ENCODE data around the gene FRMD6.

The FRMD6 gene

DNA sequence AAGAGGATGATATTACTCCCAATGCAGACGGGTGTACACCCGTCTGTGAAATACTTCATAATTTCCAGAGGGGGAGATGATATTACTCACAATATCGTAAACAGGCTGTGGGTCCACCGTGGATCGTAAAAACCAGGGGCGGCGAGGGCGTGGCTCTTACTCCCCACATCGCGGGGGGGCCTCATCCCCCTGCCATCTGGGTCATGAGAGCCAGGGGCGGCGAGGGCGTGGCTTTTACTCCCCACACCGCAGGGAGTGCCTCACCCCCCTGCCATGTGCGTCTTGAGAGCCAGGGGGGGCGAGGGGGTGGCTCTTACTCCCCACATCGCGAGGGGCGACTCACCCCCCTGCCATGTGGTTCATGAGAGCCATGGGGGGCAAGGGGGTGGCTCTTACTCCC, 122.5 kb downstream of the FRMD6 start:
- H3K36me3 ChIP-seq (ENCODE audit: insufficient read depth, low read length) = no peaks in the 10 kb centered on the region
- H3K4me1 ChIP-seq (ENCODE audit: insufficient read depth, low read length, poor library complexity, severe bottlenecking) = no peaks in the 10 kb centered on the region
- no peak overlapping the region for H3K4me3 ChIP-seq (ENCODE audit: low read length, poor library complexity, severe bottlenecking)
- H3K9me3 ChIP-seq (ENCODE audit: insufficient read depth, low read depth, low read length) = no peaks in the 10 kb centered on the region
- H3K9ac ChIP-seq (ENCODE audit: low read depth, low read length, poor library complexity, severe bottlenecking) = no peak overlapping the region
- H4K20me1 ChIP-seq (ENCODE audit: insufficient read depth, low read length, poor library complexity, severe bottlenecking) = no peaks in the 10 kb centered on the region
- H2AFZ ChIP-seq (ENCODE audit: low read length) = no peak overlapping the region
- no peaks in the 10 kb centered on the region for H3F3A ChIP-seq (ENCODE audit: low read depth)
- no peaks in the 10 kb centered on the region for H3K79me2 ChIP-seq (ENCODE audit: insufficient read depth, low read length)
- H3K4me2 ChIP-seq (ENCODE audit: low read depth, low read length, poor library complexity, severe bottlenecking) = no peak overlapping the region
- TF ChIP-seq, protein P1, sequence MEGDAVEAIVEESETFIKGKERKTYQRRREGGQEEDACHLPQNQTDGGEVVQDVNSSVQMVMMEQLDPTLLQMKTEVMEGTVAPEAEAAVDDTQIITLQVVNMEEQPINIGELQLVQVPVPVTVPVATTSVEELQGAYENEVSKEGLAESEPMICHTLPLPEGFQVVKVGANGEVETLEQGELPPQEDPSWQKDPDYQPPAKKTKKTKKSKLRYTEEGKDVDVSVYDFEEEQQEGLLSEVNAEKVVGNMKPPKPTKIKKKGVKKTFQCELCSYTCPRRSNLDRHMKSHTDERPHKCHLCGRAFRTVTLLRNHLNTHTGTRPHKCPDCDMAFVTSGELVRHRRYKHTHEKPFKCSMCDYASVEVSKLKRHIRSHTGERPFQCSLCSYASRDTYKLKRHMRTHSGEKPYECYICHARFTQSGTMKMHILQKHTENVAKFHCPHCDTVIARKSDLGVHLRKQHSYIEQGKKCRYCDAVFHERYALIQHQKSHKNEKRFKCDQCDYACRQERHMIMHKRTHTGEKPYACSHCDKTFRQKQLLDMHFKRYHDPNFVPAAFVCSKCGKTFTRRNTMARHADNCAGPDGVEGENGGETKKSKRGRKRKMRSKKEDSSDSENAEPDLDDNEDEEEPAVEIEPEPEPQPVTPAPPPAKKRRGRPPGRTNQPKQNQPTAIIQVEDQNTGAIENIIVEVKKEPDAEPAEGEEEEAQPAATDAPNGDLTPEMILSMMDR (conservative IDR thresholded peaks at IDR 0.05; ENCODE audit: low read length) = no peak
- TF ChIP-seq EZH2phosphoT487 (IDR thresholded peaks at IDR 0.05; ENCODE audit: borderline replicate concordance) = no peak
- H3K9me2 ChIP-seq (replicated peaks; ENCODE audit: low read depth, low read length) = no peaks in the 10 kb centered on the region
- H3K27me3 ChIP-seq (ENCODE audit: insufficient read depth, low read length, poor library complexity, severe bottlenecking) = no peaks in the 10 kb centered on the region

DNA sequence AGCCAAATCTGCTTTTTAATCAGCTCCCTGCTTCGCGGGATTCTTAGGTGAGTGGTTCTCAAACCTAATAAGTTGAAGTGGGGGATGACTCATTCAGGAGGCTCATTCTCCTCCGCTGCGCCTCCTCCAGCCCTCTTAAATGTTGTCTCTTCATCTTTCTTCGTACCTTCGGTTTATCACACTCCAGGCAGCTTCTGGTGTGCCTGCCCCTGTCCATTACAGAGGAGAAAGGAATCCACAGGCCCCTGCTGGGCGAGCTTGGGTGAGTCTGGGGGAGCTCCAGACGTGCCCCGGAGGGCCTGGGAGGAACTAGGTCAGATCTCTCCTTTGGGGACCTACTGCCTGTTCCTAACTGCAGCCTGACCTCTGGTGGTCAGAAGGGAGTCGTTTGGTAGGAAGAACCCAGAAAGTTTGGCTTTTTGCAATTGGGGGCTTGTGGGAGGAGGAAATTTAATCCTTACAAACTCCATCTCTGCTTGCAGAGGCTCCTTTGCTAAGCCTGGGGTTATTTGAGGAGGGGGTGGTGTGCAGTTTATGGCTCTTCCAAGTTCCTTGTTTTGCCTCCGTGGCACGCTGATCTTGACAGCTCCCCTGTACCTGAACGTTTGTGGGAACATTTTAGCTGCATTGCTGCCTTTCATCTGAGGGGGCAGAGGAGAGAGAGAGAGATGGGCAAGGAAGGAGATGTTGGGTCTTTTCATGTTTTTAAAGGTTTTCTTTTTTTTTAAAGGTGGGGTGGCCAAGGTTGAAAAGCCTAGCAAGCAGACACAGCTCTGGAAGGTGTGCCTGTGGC, 124.6 kb downstream of the FRMD6 start:
- Histone ChIP-seq H2AFZ (ENCODE audit: low read length) (peak overlapping the region; percentile 88), H3F3A (ENCODE audit: low read depth) (no peaks in the 10 kb centered on the region), H3K4me1 (ENCODE audit: insufficient read depth, low read length, poor library complexity, severe bottlenecking) (no peaks in the 10 kb centered on the region), H3K79me2 (ENCODE audit: insufficient read depth, low read length) (no peaks in the 10 kb centered on the region), H3K9ac (ENCODE audit: low read depth, low read length, poor library complexity, severe bottlenecking) (no peak overlapping the region), H3K4me2 (ENCODE audit: low read depth, low read length, poor library complexity, severe bottlenecking) (peak overlapping the region; percentile 52), H3K36me3 (ENCODE audit: insufficient read depth, low read length) (no peaks in the 10 kb centered on the region), H4K20me1 (ENCODE audit: insufficient read depth, low read length, poor library complexity, severe bottlenecking) (no peaks in the 10 kb centered on the region), H3K9me3 (ENCODE audit: insufficient read depth, low read depth, low read length) (no peaks in the 10 kb centered on the region), H3K27me3 (ENCODE audit: insufficient read depth, low read length, poor library complexity, severe bottlenecking) (no peaks in the 10 kb centered on the region), H3K4me3 (ENCODE audit: low read length, poor library complexity, severe bottlenecking) (peak overlapping the region; percentile 40), H3K9me2 (replicated peaks; ENCODE audit: low read depth, low read length) (no peaks in the 10 kb centered on the region)
- TF ChIP-seq, protein P1 (conservative IDR thresholded peaks at IDR 0.05; ENCODE audit: low read length) = peak; percentile 91
- no peak for TF ChIP-seq EZH2phosphoT487 (IDR thresholded peaks at IDR 0.05; ENCODE audit: borderline replicate concordance)

DNA sequence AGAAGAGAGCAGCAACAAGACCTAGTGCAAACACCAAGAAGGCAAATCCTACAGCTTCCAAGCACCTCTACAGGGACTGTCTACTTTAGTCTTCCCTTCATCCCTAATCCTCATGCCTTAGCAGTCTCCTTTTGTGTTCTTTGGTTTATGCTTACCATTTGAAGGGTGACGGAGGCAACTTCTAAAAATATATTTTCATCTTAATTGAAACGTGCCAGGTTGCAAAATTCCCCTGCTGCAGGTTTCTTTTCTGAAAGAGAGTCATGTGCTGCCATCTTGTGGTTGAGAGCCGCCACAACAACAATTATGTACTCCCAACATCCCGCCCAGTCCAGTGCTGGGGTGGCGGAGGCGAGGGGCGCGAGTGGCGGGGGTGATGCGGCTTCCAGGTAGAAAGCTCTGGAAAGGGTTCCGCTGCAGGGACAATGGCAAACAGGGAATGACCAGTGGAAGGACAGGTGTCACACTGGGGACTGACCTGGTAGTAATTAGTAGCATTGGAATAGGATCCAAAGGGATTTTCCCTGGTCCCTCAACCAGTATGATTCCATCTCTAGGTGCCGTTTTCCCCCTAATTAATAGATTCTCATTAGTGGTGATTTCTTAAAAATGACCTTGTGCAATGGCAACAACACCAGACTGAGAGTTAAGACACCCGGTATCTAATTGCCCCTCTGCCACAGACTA, 128.4 kb downstream of the FRMD6 start:
- Histone ChIP-seq H3K9me2 (replicated peaks; ENCODE audit: low read depth, low read length) (no peaks in the 10 kb centered on the region), H3K4me1 (ENCODE audit: insufficient read depth, low read length, poor library complexity, severe bottlenecking) (no peaks in the 10 kb centered on the region), H4K20me1 (ENCODE audit: insufficient read depth, low read length, poor library complexity, severe bottlenecking) (no peaks in the 10 kb centered on the region), H3K4me2 (ENCODE audit: low read depth, low read length, poor library complexity, severe bottlenecking) (peak overlapping the region; percentile 45), H2AFZ (ENCODE audit: low read length) (no peak overlapping the region), H3F3A (ENCODE audit: low read depth) (no peaks in the 10 kb centered on the region), H3K9me3 (ENCODE audit: insufficient read depth, low read depth, low read length) (no peaks in the 10 kb centered on the region), H3K27me3 (ENCODE audit: insufficient read depth, low read length, poor library complexity, severe bottlenecking) (no peaks in the 10 kb centered on the region), H3K9ac (ENCODE audit: low read depth, low read length, poor library complexity, severe bottlenecking) (no peak overlapping the region), H3K79me2 (ENCODE audit: insufficient read depth, low read length) (no peaks in the 10 kb centered on the region), H3K36me3 (ENCODE audit: insufficient read depth, low read length) (no peaks in the 10 kb centered on the region), H3K4me3 (ENCODE audit: low read length, poor library complexity, severe bottlenecking) (peak overlapping the region; percentile 16)
- TF ChIP-seq, protein P1 (conservative IDR thresholded peaks at IDR 0.05; ENCODE audit: low read length) = peak; percentile 94
- no peak for TF ChIP-seq EZH2phosphoT487 (IDR thresholded peaks at IDR 0.05; ENCODE audit: borderline replicate concordance)

All from Loucy (cell line).